GM18526 (cell line): Measurements from ENCODE around the gene USP22.

ENCODE experiments used
- POLR2A ChIP-seq: IDR thresholded peaks from 3 replicates; pipeline ENCODE4 v1.6.1; 2011; ENCODE audit not compliant: insufficient read length; ENCODE audit errors: extremely low read depth

The USP22 gene

GRCh38 chr17:20999841-21000532 is 42.8 kb downstream of the USP22 start:
- no peak for TF ChIP-seq POLR2A

GRCh38 chr17:20999044-20999573 is 43.7 kb downstream of the USP22 start:
- TF ChIP-seq POLR2A = no peak

- no peak for TF ChIP-seq POLR2A
Measured at GRCh38 chr17:20998571-20999043, 44.2 kb downstream of the USP22 start.

- no peak for TF ChIP-seq POLR2A
Measured at GRCh38 chr17:20997711-20998570, 44.9 kb downstream of the USP22 start.

- TF ChIP-seq POLR2A = no peak
Measured at GRCh38 chr17:20996724-20997615, 45.8 kb downstream of the USP22 start.

GRCh38 chr17:20995873-20996723 is 46.7 kb downstream of the USP22 start:
- TF ChIP-seq POLR2A = no peak

- no peak for TF ChIP-seq POLR2A
Measured at GRCh38 chr17:20995164-20995872, 47.5 kb downstream of the USP22 start.

GRCh38 chr17:20994779-20995149 is 48.0 kb downstream of the USP22 start:
- no peak for TF ChIP-seq POLR2A

- no peak for TF ChIP-seq POLR2A
Measured at GRCh38 chr17:20993863-20994778, 48.7 kb downstream of the USP22 start.

GRCh38 chr17:20992987-20993862 is 49.6 kb downstream of the USP22 start:
- TF ChIP-seq POLR2A = no peak

- no peak for TF ChIP-seq POLR2A
Measured at GRCh38 chr17:20992416-20992815, 50.4 kb downstream of the USP22 start.
